Measurements from ENCODE around the gene ERP27. TPM values are rescaled to one million over a fixed set of nuclear protein-coding genes. Genes with fewer than 3 reads are reported as not detected.

Gene ERP27
- total RNA-seq, 6 experiments from 2014 or later = not detected

GRCh38 chr12:14906114-14906513 lies 32.2 kb downstream of the ERP27 start:
- H3K9me3 Mint-ChIP-seq = no peaks in the 10 kb centered on the region
- H3K4me3 Mint-ChIP-seq = no peak overlapping the region
- no peaks in the 10 kb centered on the region for H3K36me3 Mint-ChIP-seq (ENCODE audit: low read depth)
- H3K4me1 Mint-ChIP-seq (ENCODE audit: low read depth) = peaks cover 8% of the 10 kb centered on the region; the same call in 1 of the 2 replicates
- TF ChIP-seq CTCF (IDR thresholded peaks at IDR 0.05) = no peak
- H3K27ac Mint-ChIP-seq = no peak overlapping the region
- H3K27me3 Mint-ChIP-seq (ENCODE audit: insufficient read depth) = no peaks in the 10 kb centered on the region; the same call in 1 of the 2 replicates
- no peak for DNase-seq

GRCh38 chr12:14905269-14906004 lies 32.9 kb downstream of the ERP27 start:
- Mint-ChIP-seq H3K9me3 (no peaks in the 10 kb centered on the region), H3K4me1 (ENCODE audit: low read depth) (peaks cover 4% of the 10 kb centered on the region; the same call in 1 of the 2 replicates), H3K27ac (no peak overlapping the region), H3K27me3 (ENCODE audit: insufficient read depth) (no peaks in the 10 kb centered on the region; the same call in 1 of the 2 replicates), H3K4me3 (no peak overlapping the region), H3K36me3 (ENCODE audit: low read depth) (no peaks in the 10 kb centered on the region)
- no peak for DNase-seq
- no peak for TF ChIP-seq CTCF (IDR thresholded peaks at IDR 0.05)

GRCh38 chr12:14904854-14905253 lies 33.5 kb downstream of the ERP27 start:
- Mint-ChIP-seq H3K27ac (no peak overlapping the region), H3K9me3 (no peaks in the 10 kb centered on the region), H3K4me1 (ENCODE audit: low read depth) (no peaks in the 10 kb centered on the region; the same call in 1 of the 2 replicates), H3K4me3 (no peak overlapping the region), H3K36me3 (ENCODE audit: low read depth) (no peaks in the 10 kb centered on the region), H3K27me3 (ENCODE audit: insufficient read depth) (no peaks in the 10 kb centered on the region; the same call in 1 of the 2 replicates)
- no peak for TF ChIP-seq CTCF (IDR thresholded peaks at IDR 0.05)
- DNase-seq = no peak

GRCh38 chr12:14903386-14904098 lies 34.8 kb downstream of the ERP27 start:
- Mint-ChIP-seq H3K4me3 (no peak overlapping the region), H3K36me3 (ENCODE audit: low read depth) (no peaks in the 10 kb centered on the region), H3K4me1 (ENCODE audit: low read depth) (no peaks in the 10 kb centered on the region; the same call in 1 of the 2 replicates), H3K27me3 (ENCODE audit: insufficient read depth) (no peaks in the 10 kb centered on the region; the same call in 1 of the 2 replicates), H3K27ac (no peak overlapping the region), H3K9me3 (no peaks in the 10 kb centered on the region)
- TF ChIP-seq CTCF (IDR thresholded peaks at IDR 0.05) = no peak
- no peak for DNase-seq

GRCh38 chr12:14902465-14902864 lies 35.9 kb downstream of the ERP27 start:
- Mint-ChIP-seq H3K27ac (no peak overlapping the region), H3K27me3 (ENCODE audit: insufficient read depth) (no peaks in the 10 kb centered on the region; the same call in 1 of the 2 replicates), H3K4me1 (ENCODE audit: low read depth) (no peaks in the 10 kb centered on the region; the same call in 1 of the 2 replicates), H3K36me3 (ENCODE audit: low read depth) (no peaks in the 10 kb centered on the region), H3K4me3 (no peak overlapping the region), H3K9me3 (no peaks in the 10 kb centered on the region)
- TF ChIP-seq CTCF (IDR thresholded peaks at IDR 0.05) = no peak
- DNase-seq = no peak
